Retina (tissue), 1 donor: ENCODE data around the gene PDP2.
"Not testable (repeated sequence)": the region's sequence is repeated elsewhere in the genome, so short reads cannot be mapped to it uniquely, and the experiment has no call there.

ENCODE experiments used
- DNase-seq: peaks from one replicate; pipeline ENCODE4 v3.0.0-alpha.2; 2016

PDP2 gene

GRCh38 chr16:66886914-66887313, 6.6 kb downstream of the PDP2 start:
- DNase-seq, result no peak

- DNase-seq, result no peak
Observed at GRCh38 chr16:66888647-66889615, 8.6 kb downstream of the PDP2 start.

- DNase-seq, result no peak
Observed at GRCh38 chr16:66889622-66890021, 9.3 kb downstream of the PDP2 start.

GRCh38 chr16:66890799-66891198, 10.5 kb downstream of the PDP2 start:
- no peak for DNase-seq

GRCh38 chr16:66891360-66891759, 11.0 kb downstream of the PDP2 start:
- no peak for DNase-seq

GRCh38 chr16:66891797-66892196, 11.5 kb downstream of the PDP2 start:
- DNase-seq, result no peak

DNA sequence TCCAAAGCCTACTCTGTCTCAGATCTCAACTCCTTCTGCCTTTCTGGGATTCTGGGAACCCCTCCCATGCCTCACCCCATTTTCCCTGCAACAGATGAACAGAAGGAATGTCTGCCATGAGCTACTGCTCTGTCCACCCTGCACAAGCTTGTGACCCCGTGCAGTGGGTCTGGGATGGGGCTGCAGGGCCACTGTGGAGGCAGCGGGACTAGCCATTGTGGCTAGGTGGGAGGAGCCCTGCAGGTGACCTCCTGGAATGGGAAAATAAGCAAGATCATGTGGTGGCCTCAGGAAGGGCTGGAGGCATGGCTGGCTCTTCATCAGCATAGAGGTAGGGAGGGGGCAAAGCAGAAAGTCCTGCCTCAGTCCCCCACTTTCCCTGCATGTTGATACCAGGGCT, 13.7 kb downstream of the PDP2 start:
- no peak for DNase-seq

GRCh38 chr16:66894948-66895688, 14.8 kb downstream of the PDP2 start:
- DNase-seq, result peak; percentile 82

DNA sequence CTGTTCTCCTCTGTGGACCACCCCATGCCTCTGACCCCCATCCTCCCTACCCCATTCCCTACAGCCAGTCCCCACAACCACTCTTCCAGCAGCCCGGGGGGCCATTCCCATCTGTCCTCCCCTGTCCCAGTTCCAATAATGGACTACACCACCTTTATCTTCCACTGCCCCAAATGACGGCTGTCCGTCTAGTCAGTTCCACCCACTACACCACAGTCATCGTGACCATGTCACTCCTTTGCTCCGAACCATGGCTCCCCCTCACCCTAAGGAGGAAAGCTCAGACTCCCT, 15.3 kb downstream of the PDP2 start:
- no peak for DNase-seq

DNA sequence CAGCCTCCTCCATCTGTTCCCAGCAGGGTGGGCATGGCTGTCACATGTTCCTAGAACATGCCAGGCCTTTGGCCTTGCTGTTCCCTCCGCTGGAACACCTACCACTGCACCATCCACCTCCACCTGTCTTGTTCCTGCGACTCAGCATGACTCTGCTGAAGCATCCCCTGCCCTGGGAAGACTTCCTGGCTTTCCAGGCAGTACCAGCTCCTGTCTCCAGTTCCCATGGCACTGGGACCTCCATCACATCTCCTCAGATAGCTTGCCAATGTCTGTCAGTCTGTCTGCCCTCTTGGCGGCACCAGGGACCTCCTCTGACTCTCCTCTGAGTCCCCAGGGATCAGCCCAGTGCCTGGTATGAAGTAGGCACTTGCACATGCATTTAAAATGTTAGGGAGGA, 15.7 kb downstream of the PDP2 start:
- no peak for DNase-seq

- not testable (repeated sequence) for DNase-seq
Observed at GRCh38 chr16:66896682-66897081, 16.4 kb downstream of the PDP2 start.

- DNase-seq, result no peak
Observed at GRCh38 chr16:66898207-66898606, 17.9 kb downstream of the PDP2 start.

GRCh38 chr16:66898933-66899309, 18.6 kb downstream of the PDP2 start:
- no peak for DNase-seq

GRCh38 chr16:66899310-66899944, 19.1 kb downstream of the PDP2 start:
- DNase-seq, result no peak

- DNase-seq, result peak; percentile 67
Observed at GRCh38 chr16:66899945-66900710, 19.8 kb downstream of the PDP2 start.

DNA sequence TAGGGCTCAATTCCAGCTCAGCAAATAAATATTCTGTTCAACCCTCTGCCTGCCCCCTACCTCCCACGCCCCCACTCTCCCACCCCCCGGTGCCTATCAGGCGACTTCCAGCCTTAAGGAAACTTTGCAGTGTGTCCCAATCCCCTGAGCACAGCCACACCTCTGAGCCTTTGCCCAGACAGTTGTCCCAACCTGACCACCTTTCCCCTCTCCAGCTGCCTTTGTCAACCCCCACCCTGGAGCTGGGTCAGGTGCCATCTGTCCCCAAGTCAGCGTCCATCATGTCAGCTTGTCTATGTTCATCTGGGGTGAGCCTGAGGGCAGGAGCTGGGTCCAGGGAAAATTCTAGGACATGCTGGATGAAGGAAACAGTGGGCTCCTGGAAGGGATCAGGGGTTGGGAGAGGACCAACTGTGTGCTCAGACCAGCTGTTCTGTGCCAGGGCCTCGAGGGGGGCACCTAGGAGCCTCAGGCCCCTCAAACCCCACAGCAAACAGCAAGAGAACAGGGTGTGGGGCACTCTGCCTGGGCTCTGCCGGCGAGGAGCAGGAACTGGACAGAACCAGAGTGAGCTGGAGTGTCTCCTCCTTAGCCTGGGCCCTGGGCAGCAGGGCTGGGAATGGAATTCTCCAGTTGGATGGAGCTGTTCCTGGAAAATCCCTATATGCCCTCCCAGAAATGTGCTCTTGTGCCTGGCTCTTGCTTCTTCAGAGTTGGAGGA, 20.6 kb downstream of the PDP2 start:
- peak; percentile 39 for DNase-seq

DNA sequence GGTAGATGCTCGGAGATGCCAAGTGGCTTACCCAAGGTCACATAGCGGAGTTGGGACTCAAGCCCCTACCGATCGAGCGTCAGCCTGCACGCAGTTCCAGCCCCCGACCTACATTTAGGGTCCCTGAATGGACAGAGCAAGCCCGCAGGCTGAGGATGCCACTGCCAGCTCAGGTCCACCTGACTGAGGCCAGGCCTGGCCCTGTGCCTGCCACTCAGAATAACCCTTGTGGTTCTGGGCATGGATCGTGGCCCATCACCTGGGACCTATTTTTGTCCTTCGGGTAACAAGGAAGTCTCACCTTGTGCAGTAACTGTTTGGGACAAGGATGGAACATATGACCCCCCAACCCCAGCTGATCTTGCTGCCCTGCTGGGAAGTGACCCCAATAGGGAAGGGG, 21.3 kb downstream of the PDP2 start:
- DNase-seq, result no peak

- no peak for DNase-seq
Observed at GRCh38 chr16:66902648-66903543, 22.6 kb downstream of the PDP2 start.

DNA sequence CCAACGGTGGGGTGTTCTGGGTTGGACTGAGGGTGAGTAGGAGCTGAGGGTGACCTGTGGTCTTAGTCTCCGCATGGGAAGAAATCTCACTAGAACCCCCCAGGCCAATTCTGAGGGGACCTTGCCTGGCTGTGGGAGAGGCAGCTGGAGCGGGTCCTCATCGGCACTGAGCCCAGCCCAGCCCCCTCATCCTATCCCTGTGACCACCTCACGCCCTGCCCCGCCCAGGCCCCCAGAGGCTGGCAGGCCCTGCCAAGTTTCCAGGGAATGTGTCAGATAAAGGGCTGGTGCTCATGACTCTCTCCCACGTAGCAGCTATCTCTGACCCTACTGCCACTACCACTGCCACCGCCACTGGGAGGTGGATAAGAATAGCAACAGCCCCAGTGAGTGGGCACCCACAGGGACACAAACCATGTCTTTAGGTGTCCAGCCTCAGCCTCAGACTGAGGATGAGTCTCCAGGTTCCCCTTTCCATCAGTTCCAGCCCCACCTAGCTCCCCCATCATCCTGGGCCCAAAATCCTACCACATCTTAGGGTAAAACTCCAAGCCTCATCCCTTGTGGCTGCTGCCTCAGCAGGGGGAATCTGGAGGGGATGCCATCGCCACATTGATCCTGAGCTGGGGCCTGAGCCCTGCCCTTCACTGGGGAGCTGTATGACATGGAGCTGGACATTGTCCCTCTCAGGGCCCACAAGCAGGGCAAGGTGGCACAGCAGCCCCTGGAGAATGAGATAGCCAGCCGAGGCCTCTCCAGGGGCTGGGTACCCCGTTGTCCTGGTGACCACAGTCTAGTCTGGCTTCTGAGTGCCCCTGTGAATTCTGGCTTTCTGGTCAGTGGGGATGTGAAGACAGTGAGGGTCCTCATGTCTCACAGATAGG, 23.5 kb downstream of the PDP2 start:
- DNase-seq, result no peak

- DNase-seq, result no peak
Observed at GRCh38 chr16:66904428-66904845, 24.1 kb downstream of the PDP2 start.
